HG02798 (cell line): ENCODE measurements around the gene ZNF283.
"Not testable (repeated sequence)": the region's sequence is repeated elsewhere in the genome, so short reads cannot be mapped to it uniquely, and the experiment has no call there.

Experiments
- ATAC-seq: cut with Tn5 transposase; IDR thresholded peaks from one replicate; pipeline ENCODE4 v1.9.1; 2021; ENCODE audit warnings: mild to moderate bottlenecking; ENCODE audit not compliant: unreplicated experiment, poor library complexity

Gene ZNF283

DNA sequence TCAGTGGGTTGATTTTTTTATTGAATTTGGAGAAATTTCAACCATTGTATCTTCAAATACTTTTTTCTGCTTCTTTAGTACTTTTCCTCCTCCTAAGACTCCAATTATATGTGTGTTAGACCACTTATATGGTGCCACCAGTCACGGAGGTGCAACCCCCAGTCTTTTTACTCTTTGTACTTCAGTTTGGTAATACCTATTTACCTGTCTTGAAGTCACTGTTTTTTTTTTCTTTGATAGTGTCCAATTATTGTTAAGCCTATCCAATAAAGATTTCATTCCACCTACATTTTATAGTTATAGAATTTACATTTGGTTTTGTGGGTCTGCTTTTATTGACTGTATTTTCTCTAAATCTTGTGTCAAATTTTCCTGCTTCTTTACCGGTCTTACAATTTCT lies 14.9 kb downstream of the ZNF283 start:
- no peak for ATAC-seq

GRCh38 chr19:43847246-43847645 lies 20.1 kb downstream of the ZNF283 start:
- no peak for ATAC-seq

DNA sequence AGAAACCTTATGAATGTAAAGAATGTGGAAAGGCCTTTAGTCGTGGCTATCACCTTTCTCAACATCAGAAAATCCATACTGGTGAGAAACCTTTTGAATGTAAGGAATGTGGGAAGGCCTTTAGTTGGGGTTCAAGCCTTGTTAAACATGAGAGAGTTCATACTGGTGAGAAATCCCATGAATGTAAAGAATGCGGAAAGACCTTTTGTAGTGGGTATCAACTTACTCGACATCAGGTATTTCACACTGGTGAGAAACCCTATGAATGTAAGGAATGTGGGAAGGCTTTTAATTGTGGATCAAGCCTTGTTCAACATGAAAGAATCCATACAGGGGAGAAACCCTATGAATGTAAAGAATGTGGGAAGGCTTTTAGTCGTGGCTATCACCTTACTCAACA lies 20.8 kb downstream of the ZNF283 start:
- no peak for ATAC-seq

DNA sequence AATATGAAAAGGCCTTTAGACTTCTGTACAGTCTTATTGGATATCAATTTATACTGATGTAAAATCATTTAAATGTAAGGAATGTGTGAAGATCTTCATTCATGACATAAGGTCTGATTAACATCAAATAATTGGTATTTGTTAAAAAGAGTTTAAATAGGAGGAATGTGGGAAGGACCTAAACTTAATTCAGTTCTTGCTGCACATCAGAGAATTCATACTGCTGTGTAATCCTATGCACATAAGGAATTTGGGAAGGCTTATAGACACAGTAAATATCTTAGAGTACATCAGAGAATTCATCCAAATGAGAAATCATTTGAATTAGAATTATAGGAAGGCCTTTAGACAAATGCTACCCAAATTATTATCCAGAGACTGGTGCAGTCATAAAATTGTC lies 21.7 kb downstream of the ZNF283 start:
- no peak for ATAC-seq

- no peak for ATAC-seq
These were observed 31.1 kb downstream of the ZNF283 start for GRCh38 chr19:43858174-43858573.

DNA sequence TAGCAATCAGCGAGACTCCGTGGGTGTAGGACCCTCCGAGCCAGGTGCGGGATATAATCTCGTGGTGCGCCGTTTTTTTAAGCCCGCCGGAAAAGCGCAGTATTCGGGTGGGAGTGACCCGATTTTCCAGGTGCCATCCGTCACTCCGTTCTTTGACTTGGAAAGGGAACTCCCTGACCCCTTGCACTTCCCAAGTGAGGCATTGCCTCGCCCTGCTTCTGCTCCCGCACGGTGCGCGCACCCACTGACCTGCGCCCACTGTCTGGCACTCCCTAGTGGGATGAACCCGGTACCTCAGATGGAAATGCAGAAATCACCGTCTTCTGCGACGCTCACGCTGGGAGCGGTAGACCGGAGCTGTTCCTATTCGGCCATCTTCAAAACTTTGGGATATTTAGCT lies 39.8 kb downstream of the ZNF283 start:
- not testable (repeated sequence) for ATAC-seq

DNA sequence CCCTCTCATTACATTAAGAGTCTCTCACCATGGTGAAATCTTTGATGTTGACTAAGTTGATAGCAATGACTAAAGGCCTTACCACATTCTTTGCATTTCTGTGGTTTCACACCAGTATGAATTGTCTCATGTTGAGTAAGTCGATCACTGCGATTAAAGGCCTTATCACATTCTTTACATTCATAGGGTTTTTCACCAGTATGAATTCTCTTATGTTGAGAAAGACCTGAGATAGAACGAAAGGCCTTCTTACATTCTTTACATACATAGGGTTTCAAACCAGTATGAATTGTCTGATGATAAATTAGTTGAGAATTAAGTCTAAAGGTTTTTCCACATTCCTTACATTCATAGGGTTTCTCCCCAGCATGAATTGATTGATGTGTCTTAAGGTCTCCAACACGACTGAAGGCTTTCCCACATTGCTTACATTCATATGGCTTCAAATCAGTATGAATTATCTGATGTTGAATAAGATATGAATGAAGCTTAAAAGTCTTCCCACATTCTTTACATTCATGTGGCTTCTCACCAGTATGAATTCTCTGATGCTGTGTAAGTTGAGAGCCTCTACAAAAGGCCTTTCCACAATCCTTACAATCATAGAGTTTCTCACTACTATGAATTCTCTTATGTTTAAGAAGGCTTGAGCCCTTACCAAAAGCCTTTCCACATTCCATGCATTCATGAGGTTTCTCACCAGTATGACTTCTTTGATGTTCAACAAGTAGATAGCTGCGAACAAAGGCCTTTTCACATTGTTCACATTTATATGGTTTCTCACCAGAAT lies 45.6 kb downstream of the ZNF283 start:
- ATAC-seq: no peak

DNA sequence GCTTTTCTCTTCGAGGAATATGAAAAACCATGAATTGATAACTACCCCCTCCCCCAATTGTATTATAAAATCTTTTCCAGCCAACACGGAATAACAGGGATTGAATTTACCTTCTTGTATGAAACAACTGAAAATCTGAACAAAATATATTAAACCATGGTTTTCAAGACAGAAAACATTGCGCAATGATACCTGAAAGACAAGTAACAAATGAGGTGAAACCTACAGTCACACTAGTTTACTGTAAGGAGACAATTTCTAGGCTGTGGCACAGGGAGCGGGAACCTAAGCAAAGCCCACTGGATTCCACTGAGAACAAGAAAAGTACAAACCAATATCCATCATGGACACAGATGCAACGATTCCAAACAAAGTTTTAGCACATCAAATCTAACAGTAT lies 53.4 kb downstream of the ZNF283 start:
- no peak for ATAC-seq

- no peak for ATAC-seq
These were observed 56.7 kb downstream of the ZNF283 start, which contains the start of gene ZNF404 for GRCh38 chr19:43883864-43884263. TSS of gene ZNF404 (minus strand) at chr19:43883964.

GRCh38 chr19:43895727-43896308 lies 68.7 kb downstream of the ZNF283 start:
- no peak for ATAC-seq
